ENCODE data around the gene CACNA1H.
"Not testable (repeated sequence)": the region's sequence is repeated elsewhere in the genome, so short reads cannot be mapped to it uniquely, and the experiment has no call there.

DNA sequence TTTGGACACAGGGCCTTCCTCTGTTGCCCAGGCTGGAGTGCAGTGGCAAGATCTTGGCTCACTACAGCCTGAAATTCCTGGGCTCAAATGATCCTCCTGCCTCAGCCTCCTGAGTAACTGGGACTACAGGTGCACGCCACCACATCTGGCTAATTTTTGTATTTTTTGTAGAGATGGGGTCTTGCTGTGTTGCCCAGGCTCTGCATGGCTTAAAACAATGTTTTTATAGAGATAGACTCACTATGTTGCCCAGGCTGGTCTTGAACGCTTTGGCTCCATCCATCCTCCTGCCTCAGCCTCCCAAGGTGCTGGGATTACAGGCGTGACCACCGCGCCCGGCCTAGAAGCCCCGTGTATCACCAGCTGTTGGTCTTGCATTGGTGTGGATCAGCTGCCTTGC, 116.5 kb downstream of the CACNA1H start:
- TF ChIP-seq, protein P1, sequence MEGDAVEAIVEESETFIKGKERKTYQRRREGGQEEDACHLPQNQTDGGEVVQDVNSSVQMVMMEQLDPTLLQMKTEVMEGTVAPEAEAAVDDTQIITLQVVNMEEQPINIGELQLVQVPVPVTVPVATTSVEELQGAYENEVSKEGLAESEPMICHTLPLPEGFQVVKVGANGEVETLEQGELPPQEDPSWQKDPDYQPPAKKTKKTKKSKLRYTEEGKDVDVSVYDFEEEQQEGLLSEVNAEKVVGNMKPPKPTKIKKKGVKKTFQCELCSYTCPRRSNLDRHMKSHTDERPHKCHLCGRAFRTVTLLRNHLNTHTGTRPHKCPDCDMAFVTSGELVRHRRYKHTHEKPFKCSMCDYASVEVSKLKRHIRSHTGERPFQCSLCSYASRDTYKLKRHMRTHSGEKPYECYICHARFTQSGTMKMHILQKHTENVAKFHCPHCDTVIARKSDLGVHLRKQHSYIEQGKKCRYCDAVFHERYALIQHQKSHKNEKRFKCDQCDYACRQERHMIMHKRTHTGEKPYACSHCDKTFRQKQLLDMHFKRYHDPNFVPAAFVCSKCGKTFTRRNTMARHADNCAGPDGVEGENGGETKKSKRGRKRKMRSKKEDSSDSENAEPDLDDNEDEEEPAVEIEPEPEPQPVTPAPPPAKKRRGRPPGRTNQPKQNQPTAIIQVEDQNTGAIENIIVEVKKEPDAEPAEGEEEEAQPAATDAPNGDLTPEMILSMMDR (IDR thresholded peaks at IDR 0.05) = not testable (repeated sequence)
- TF ChIP-seq POLR2A (IDR thresholded peaks at IDR 0.05) = not testable (repeated sequence)

Data from heart left ventricle (tissue), 13 donors.